GM18861 (cell line): ENCODE measurements around the gene EEF2K.

ENCODE experiments used
- ATAC-seq: cut with Tn5 transposase; IDR thresholded peaks from one replicate; pipeline ENCODE4 v1.9.1; 2021; ENCODE audit not compliant: unreplicated experiment

EEF2K gene

DNA sequence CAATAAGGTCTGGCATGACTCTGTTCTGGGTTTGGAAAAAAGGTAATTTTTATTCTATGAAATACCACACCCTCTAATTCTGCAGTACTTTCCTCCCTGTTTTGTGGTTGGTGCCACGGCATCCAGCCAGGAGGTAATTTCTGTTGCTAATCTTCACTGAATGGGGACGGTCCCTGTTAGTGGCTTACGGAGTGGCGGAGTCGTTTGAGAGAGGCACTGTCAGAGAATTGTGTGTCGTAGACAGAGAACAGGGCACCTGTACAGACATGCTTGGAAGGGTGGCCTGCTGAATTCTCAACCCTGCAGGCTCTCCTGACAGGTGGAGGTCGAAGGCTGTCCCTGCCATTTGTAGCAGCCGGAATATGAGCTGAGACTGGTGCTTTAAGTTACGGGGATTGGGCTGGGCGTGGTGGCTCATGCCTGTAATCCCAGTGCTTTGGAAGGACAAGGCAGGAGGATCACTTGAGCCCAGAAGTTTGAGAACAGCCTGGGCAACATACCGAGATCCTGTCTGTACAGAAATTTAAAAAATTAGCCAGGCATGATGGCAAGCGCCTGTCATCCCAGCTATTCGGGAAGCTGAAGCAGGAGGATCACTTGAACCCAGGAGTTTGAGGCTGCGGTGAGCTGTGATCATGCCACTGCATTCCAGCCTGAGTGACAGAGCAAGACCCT is 33.2 kb downstream of the EEF2K start:
- ATAC-seq: no peak

DNA sequence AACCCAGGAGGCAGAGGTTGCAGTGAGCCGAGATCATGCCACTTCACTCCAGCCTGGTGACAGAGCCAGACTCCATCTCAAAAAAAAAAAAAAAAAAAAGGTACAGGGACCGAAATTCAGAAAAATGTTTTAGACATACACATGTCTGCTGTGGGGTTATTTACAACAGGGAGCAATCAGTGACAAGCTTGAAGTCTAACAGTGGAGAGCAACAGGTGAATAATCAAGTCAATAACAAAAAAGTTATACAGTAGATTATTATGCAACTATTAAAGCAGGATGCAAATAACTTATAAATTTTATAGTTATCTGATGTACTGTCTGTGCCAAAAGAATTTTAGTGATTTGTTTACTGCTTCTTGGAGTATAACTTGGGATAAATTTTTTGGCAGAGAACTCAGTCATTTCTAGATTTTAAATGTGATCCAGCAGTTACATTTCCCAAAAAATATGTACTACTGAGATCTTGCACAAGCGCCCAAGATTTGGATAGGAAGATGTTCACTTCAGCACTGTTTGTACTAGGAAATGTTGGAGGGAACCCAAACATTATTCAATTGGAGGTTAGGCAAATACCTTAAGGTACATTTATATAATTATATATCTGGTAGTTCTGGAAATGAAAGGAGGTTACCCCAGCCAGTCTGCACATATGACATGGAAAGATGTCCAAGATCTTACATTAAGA is 34.1 kb downstream of the EEF2K start:
- no peak for ATAC-seq

DNA sequence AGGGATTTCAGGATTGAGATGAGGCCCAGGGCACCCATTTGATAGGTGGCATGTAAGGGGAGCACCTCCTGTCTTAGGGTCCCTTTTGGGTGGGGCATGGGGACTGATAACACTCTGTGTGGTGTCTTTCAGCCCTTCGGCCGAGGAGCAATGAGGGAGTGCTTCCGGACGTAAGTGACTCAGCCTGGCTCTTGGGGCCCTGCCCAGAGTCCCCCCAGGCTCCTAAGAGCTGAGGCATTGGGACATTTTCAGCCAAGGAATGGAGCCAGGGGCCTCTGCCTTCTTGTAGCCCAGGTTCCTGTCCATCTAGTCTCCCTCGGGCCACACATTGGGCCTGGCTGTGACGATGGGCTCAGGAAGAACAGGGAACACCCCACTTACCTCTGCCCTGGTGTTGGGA is 44.4 kb downstream of the EEF2K start:
- ATAC-seq: no peak

- ATAC-seq: no peak
Observed at GRCh38 chr16:22252317-22252716, 46.2 kb downstream of the EEF2K start.

GRCh38 chr16:22253272-22253671 is 47.2 kb downstream of the EEF2K start:
- no peak for ATAC-seq

- no peak for ATAC-seq
Observed at GRCh38 chr16:22255335-22255734, 49.3 kb downstream of the EEF2K start.

- no peak for ATAC-seq
Observed at GRCh38 chr16:22257440-22257839, 51.4 kb downstream of the EEF2K start.

DNA sequence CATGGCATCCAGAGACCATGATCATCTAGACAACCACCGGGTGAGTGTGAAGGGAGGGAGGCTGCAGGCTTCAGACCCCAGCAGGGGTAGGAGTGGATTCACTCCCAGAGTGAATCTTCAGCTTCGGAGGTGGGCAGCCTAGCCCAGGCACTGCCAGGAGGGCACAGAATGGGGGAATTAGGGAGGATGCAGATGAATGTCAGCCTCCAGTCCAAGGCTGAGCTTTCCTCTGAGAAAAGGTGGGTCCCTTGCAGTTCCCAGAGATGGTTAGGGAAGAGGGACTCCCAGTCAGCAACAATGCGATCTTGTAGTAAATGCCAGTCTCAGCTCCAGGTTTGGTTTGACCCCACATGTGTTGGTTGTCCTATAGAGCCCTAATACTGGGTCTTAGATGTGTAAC is 54.4 kb downstream of the EEF2K start:
- no peak for ATAC-seq

DNA sequence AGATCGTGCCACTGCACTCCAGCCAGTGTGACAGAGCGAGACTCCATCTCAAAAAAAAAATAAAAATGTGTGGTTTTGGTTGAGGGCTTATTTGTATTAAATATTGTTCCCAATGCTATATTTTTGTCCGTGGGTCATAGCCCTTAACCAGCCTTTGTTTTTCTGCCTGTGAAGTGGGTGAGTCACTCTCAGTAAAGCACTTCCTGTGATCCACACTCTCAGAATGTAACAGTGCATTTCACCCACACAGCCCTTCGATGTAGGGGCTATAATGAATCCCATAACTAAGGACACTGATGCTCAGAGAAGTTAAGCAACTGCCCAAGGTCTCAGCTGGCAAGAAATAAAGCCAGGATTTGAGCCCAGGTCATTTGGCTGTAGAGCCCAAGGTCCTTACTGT is 56.4 kb downstream of the EEF2K start:
- no peak for ATAC-seq

- ATAC-seq: no peak
Observed at GRCh38 chr16:22264786-22265185, 58.7 kb downstream of the EEF2K start.

DNA sequence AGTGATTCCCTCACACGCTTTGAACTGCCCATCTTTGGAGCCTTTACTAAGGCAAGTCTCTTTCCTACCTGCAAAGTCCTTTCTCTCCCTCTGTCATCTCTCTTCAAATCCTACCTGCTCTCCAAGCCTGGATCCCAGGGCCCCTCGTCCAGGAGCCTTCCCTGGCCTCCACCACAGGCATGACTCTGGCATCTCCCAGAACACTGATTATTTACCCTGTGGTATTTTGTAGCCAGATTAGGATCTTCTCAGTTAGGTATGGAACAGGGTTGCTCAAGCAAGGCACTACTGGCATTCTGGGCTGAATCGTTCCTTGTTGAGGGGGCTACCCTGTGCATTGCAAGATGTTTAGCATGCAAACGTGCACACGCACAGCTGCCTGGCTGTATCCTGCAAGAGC is 59.3 kb downstream of the EEF2K start:
- ATAC-seq: no peak

DNA sequence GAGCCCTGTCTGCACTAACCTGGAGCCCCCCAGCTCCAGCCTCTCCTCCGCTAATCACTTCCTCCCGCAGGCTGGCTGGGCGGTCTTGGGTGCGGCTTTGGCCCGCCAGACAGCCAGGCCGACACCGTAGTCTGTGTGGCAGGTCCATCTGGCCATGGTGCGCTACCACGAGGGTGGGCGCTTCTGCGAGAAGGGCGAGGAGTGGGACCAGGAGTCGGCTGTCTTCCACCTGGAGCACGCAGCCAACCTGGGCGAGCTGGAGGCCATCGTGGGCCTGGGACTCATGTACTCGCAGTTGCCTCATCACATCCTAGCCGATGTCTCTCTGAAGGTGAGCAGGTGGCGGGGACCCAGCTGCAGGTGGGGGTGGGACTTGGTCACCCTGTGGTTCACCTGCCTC is 60.5 kb downstream of the EEF2K start:
- no peak for ATAC-seq

- ATAC-seq: no peak
Observed at GRCh38 chr16:22267764-22268163, 61.7 kb downstream of the EEF2K start.

GRCh38 chr16:22270525-22270924 is 64.4 kb downstream of the EEF2K start:
- ATAC-seq: no peak

- no peak for ATAC-seq
Observed at GRCh38 chr16:22272870-22273650, 67.0 kb downstream of the EEF2K start.

DNA sequence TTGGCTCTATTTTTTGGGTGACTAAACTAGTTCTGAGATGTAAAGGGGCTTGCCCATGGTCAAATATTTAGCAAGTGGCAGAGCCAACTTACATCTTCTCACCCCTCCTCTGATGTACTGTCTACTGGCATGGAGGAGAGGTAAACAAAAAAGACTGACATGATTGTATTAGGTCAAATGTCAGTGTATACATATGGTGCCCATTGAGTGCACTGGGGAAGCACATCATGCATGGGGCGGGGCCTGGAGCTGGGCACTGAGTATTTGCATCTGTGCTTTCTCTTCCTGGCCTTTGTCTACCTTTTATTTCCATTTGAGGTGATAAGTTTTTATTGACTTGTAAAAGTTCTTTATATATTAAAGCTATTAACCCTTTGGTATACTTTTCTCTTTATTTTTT is 68.8 kb downstream of the EEF2K start:
- ATAC-seq: no peak

- no peak for ATAC-seq
Observed at GRCh38 chr16:22278441-22279230, 72.6 kb downstream of the EEF2K start.

GRCh38 chr16:22282254-22282892 is 76.3 kb downstream of the EEF2K start:
- ATAC-seq: no peak

GRCh38 chr16:22284637-22285036 is 78.6 kb downstream of the EEF2K start:
- no peak for ATAC-seq

- ATAC-seq: no peak
Observed at GRCh38 chr16:22285080-22285479, 79.0 kb downstream of the EEF2K start.

DNA sequence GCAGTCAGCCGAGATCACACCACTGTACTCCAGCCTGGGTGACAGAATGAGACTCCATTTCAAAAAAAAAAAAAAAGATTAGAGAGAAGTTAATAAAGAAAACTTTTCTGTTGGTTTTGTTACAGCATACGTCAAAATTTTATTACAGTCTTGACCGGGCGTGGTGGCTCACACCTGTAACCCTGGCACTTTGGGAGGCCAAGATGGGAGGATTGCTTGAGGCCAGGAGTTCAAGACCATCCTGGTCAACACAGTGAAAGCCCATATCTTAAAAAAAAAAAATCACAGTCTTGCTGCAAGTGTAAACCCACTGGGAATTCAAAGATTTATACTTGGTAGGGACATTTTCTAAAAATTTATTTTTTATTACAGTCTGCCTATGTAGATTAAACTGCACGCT is 84.9 kb downstream of the EEF2K start:
- ATAC-seq: no peak
